ENCODE measurements around the gene DLGAP5.
A peak's percentile ranks its signal among the peaks of the same experiment; 100 is the strongest.

DLGAP5 gene

GRCh38 chr14:55192054-55192621 is 753 bp upstream of the DLGAP5 start:
- no peak for DNase-seq
- in situ Hi-C loops (cut with HindIII; ENCODE audit: low pct_ligation_motif_present, low pct_unique_long_range_greater_than_20kb, low sequenced_read_pairs) = no loop called here

- no peak for DNase-seq
- in situ Hi-C loops (cut with HindIII; ENCODE audit: low pct_ligation_motif_present, low pct_unique_long_range_greater_than_20kb, low sequenced_read_pairs) = no loop called here
Observed at GRCh38 chr14:55190906-55191202, 531 bp downstream of the DLGAP5 start.

- in situ Hi-C loops (cut with HindIII; ENCODE audit: low pct_ligation_motif_present, low pct_unique_long_range_greater_than_20kb, low sequenced_read_pairs) = no loop called here
- DNase-seq = no peak
Observed at GRCh38 chr14:55188686-55189295, 2.6 kb downstream of the DLGAP5 start.

DNA sequence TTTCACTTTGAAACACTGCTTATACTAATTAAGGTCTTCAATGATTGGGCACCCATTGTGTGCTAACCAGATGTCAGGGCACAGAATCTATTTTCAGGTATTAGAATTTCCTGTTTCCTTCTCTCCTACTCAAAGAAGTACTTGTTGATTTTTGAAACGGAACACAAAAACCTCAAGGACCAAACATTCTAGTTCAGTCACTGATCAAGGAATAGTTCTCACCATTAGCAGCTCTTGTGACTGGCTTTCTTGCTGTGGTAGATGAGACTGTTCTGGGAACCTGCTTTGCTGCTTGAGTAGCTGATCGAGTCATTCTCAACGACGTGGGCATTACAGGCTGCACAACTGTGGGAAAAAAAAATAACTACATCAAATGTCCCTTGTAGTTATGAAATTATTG is 11.0 kb downstream of the DLGAP5 start:
- no peak for DNase-seq
- in situ Hi-C loops (cut with HindIII; ENCODE audit: low pct_ligation_motif_present, low pct_unique_long_range_greater_than_20kb, low sequenced_read_pairs) = no loop called here

- in situ Hi-C loops (cut with HindIII; ENCODE audit: low pct_ligation_motif_present, low pct_unique_long_range_greater_than_20kb, low sequenced_read_pairs) = no loop called here
- no peak for DNase-seq
Observed at GRCh38 chr14:55180006-55180405, 11.4 kb downstream of the DLGAP5 start.

GRCh38 chr14:55170526-55170925 is 20.9 kb downstream of the DLGAP5 start:
- in situ Hi-C loops (cut with HindIII; ENCODE audit: low pct_ligation_motif_present, low pct_unique_long_range_greater_than_20kb, low sequenced_read_pairs) = no loop called here
- no peak for DNase-seq

- DNase-seq = peak; percentile 51
- in situ Hi-C loops (cut with HindIII; ENCODE audit: low pct_ligation_motif_present, low pct_unique_long_range_greater_than_20kb, low sequenced_read_pairs) = no loop called here
Observed at GRCh38 chr14:55160989-55161388, 30.4 kb downstream of the DLGAP5 start.

DNA sequence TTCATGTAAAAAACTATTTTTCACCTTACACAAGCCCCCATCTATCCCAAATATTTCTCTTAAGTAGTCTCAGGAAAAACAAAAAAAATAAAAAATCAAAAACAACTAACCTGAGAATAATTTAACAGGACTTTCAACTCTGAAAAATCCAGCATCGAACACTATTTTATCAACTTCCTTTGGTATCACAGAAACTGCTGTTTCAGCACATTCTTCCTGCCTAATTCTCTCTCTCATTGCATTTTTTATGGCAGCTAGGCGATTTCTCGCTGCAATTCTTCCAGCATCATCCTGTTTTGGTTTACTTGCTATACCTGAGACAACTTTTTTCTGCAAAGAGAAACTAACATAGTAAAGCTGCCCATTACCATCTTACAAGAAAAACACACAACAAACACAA is 33.0 kb downstream of the DLGAP5 start:
- DNase-seq = no peak
- in situ Hi-C loops (cut with HindIII; ENCODE audit: low pct_ligation_motif_present, low pct_unique_long_range_greater_than_20kb, low sequenced_read_pairs) = no loop called here

DNA sequence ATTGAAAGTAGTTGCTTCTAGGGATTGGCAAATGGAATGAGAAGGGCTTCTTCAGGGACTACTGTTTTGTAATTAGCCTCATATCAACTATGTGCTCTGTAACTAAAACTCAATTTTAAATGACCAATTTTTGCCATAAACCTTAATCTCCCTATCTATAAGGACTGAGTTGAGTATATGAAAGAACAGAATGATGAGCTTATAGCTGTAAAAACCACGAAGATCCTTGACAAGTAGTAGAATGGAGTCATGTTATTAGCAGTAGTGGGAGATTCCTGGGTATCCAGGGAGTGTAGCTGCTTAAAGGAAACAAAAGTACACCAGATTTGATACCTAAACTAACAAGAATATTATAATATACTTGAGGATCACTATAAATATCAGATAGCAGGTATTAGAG is 34.3 kb downstream of the DLGAP5 start:
- in situ Hi-C loops (cut with HindIII; ENCODE audit: low pct_ligation_motif_present, low pct_unique_long_range_greater_than_20kb, low sequenced_read_pairs) = no loop called here
- DNase-seq = no peak

DNA sequence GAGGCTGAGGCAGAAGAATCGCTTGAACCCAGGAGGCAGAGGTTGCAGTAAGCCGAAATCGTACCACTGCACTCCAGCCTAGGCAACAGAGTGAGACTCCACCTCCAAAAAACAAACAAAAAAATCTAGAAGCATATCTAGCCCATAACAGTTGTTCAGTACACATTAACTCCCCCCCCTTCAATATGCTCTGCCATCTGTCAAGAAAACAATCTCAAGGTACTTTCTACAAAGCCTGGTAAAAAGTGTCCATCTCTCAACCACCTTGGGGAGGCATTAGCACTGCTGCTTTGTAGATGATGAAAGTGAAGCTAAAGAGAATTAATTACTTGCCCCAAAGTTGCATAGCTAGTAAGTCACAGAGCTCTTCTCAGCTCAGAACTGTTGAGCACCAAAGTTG is 37.4 kb downstream of the DLGAP5 start:
- in situ Hi-C loops (cut with HindIII; ENCODE audit: low pct_ligation_motif_present, low pct_unique_long_range_greater_than_20kb, low sequenced_read_pairs) = no loop called here
- no peak for DNase-seq

DNA sequence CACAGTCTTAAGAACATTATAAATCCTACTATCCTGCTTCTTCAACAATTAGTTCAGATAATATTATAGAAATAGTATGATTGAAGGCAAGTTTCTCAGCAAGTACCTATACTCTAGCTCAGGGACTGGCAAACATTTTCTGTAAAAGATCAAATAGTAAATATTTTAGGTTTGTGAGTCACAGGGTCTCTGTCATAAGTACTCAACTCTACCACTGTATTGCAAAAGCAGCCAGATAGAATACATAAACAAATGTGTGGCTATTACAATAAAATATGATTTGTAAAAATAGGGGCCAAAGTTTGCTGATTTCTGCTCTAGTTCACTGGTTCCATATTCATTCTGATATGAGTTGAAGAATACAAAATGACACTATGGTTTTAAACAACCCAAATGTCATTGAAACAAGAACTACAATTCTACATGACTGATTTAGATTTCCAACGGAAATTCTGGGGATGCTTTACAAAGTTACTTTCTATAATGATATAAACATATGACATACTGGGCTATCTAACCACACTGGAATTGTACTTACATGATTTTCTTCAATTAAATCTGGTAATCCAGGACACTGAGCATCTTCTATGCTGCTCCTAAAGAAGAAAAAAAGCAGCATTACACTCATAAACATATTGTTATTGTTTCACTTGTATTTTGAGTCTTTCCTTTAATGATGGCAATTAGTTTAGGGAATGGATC is 39.2 kb downstream of the DLGAP5 start:
- in situ Hi-C loops (cut with HindIII; ENCODE audit: low pct_ligation_motif_present, low pct_unique_long_range_greater_than_20kb, low sequenced_read_pairs) = no loop called here
- no peak for DNase-seq

- DNase-seq = no peak
- in situ Hi-C loops (cut with HindIII; ENCODE audit: low pct_ligation_motif_present, low pct_unique_long_range_greater_than_20kb, low sequenced_read_pairs) = no loop called here
Observed at GRCh38 chr14:55151601-55152000, 39.8 kb downstream of the DLGAP5 start.

DNA sequence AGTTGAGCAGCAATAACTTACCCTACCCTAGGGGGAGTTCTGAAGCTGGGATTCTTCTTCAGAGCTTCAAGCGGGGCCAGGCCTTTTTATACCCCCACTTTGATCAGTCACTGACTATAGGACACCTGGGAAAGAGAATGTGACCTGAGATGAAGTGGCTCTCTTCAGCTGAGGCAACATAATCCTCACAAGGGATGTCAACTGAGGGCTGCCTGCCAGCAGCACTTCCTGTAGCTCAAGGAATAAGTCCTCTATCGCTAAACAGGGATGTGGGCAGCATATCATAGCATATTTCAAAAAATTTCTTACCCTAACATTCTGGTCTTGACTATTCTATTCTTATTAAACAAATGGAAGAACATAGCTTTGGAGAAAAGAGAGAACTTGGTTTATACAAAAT is 45.0 kb downstream of the DLGAP5 start:
- in situ Hi-C loops (cut with HindIII; ENCODE audit: low pct_ligation_motif_present, low pct_unique_long_range_greater_than_20kb, low sequenced_read_pairs) = no loop called here
- DNase-seq = no peak

DNA sequence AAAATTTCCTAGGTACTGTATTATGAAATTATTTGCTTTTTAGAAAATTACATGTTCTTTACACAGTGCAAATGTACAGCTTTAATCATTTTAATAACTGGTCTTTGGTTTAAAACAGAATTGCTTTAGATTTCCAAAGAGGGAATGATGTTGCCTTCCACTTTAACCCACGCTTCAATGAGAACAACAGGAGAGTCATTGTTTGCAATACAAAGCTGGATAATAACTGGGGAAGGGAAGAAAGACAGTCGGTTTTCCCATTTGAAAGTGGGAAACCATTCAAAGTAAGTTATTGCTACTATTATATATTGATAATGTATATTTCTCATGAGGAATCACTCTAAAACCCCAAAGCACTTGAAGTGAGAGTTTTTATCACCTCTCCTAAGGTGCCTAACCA is 48.9 kb downstream of the DLGAP5 start:
- DNase-seq = no peak
- in situ Hi-C loops (cut with HindIII; ENCODE audit: low pct_ligation_motif_present, low pct_unique_long_range_greater_than_20kb, low sequenced_read_pairs) = no loop called here

DNA sequence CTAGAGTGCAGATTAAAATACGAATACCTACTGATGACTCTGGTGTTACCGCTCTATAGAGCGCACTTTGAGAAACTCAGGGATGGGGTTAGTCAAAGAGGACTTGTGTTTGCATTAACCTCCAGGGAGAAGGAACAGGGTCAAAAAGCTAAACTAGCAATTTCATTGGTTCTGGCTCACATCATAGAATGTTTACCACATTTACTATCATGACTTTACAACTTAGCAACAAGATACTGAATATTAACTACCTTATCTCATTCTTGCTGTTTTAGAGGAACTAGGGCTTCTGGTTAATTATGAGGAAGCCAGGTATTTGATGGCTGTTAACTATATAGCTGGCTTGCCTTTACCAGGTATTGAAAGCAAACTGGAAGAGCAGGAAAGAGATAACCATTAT is 49.6 kb downstream of the DLGAP5 start:
- in situ Hi-C loops (cut with HindIII; ENCODE audit: low pct_ligation_motif_present, low pct_unique_long_range_greater_than_20kb, low sequenced_read_pairs) = no loop called here

DNA sequence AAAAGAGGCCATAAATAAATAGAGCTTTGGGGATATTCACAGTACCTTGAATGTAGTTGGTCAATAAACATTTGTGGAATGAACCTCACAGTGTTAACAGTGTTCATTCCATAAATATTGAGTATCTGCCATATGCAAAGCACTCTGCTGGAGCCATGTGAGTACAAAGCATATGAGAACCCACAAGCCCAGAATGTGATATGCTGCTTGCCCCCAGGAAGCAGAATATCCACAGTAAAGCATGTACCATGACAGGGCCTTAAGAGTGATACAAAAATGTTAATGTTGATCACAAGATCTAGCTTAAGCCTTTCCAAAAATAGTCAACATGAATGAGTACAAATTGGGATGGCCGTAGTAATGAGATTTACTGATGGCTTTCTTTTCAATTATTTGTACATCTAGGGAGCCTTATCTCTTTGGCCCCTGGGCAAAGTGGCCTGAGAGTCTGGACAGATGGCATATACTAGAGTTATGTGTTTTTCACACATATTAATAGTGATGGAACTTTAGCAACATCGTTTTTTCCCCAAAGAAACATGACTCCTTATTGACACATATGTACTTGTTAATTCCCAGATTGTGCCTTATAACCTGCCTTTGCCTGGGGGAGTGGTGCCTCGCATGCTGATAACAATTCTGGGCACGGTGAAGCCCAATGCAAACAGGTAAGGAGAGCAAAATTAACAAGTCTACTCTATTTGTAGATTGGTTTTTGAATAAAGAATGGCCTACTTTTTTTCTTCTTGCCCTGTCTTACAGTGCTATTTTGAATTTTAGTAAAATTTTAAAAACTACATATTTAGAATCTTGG is 51.5 kb downstream of the DLGAP5 start:
- in situ Hi-C loops (cut with HindIII; ENCODE audit: low pct_ligation_motif_present, low pct_unique_long_range_greater_than_20kb, low sequenced_read_pairs) = no loop called here
- no peak for DNase-seq

More for the DNA sequence above, 49.6 kb downstream of the DLGAP5 start:
- no peak for DNase-seq

DNA sequence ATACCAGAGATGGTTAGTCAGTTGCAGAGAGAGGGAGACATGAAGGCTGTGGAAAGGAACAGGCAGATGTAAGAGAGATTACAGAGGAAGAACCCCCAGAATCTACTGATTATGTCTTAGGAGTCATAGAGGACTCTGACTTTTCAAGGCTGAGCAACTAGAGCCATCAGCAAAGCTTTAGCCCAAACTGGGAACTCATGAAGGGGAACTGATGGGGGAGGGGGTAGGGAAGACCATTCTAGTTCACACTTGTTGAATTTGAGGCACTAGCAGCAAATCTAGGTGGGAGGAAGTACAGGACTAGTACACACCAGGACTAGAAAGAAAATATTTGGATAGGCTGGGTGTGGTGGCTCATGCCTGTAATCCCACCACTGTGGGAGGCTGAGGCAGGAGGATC is 52.2 kb downstream of the DLGAP5 start:
- in situ Hi-C loops (cut with HindIII; ENCODE audit: low pct_ligation_motif_present, low pct_unique_long_range_greater_than_20kb, low sequenced_read_pairs) = no loop called here
- DNase-seq = no peak

GRCh38 chr14:55138091-55138490 is 53.3 kb downstream of the DLGAP5 start:
- DNase-seq = no peak
- in situ Hi-C loops (cut with HindIII; ENCODE audit: low pct_ligation_motif_present, low pct_unique_long_range_greater_than_20kb, low sequenced_read_pairs) = no loop called here

DNA sequence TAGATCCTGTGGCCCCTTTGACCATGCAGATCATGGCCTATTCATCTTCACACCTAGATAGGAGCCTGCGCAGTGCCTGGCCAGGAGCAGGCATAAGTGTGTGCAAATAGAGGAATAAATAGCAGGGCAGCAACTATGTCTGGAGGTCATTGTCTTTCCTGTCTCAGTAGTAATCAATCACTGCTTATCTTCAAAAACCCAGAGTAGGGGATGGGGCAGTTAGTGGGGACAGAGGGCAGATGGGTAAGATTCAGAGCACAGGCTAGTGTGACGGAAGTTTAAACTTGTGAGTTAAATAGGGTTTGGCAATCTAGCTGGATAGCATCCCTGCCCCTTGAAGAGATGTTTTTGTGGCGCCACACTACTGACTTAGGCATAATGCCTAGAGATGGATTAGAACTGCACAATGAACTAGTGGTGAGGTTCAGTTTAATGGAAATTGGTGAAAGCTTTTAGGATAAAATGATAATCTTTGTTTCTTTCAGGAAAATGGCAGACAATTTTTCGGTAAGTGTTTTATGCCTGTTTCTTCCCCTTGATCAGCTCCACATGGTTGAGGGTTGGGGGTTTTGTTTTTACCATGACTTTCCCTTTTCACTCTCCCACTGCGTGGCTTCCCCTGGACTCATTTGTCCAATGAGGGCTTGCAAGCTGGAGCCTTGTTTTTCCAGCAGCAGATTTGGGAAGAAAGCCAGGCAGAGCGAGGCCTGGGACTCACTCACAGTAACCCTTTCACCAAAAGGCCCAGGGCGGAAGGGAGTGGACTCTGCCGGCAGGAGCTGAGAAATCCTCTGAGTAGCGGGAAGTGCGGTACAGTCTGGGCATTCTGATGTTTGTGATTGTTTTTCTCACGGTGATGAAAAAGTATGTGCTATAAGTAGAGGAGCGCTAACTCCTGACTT is 54.2 kb downstream of the DLGAP5 start:
- DNase-seq = no peak
- in situ Hi-C loops (cut with HindIII; ENCODE audit: low pct_ligation_motif_present, low pct_unique_long_range_greater_than_20kb, low sequenced_read_pairs) = no loop called here
